HG03520 (cell line): ENCODE measurements around the gene IDH3A.

Experiments used
- ATAC-seq: cut with Tn5 transposase; IDR thresholded peaks from one replicate; pipeline ENCODE4 v1.9.1; 2021; ENCODE audit warnings: mild to moderate bottlenecking, moderate library complexity; ENCODE audit not compliant: unreplicated experiment

Gene IDH3A

DNA sequence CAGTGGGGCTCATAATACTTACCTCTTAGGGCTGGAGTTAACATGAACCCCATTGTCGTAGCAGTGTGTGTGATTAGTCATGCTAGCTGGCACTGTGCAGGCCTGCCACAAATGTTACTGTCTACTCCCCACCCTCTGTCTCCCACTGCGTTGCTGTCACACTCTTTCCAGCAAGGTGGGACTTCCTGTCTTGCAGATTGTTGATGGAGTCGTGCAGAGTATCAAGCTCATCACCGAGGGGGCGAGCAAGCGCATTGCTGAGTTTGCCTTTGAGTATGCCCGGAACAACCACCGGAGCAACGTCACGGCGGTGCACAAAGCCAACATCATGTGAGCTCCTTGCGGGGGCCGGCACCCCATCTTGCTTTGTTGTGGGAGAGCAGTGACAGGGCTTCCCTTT, 12.9 kb downstream of the IDH3A start:
- ATAC-seq, result no peak

DNA sequence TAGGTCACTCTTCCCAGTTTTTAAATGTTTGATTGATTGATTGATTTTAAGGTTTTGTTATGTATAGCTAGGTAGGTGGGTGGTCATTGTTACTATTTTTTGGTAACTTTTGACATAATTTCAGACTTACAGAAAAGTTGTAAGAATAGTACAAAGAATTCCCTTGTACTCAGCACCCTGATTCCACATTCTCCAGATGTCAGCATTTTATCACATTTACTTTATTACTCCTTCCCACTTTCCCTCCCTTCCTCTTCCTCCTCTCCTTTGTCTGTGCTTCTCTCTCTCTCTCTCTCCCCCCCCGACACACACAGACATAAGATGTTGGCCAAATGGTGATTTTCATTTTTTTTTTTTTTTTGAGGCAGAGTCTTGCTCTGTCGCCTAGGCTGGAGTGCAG, 14.8 kb downstream of the IDH3A start:
- ATAC-seq, result no peak

DNA sequence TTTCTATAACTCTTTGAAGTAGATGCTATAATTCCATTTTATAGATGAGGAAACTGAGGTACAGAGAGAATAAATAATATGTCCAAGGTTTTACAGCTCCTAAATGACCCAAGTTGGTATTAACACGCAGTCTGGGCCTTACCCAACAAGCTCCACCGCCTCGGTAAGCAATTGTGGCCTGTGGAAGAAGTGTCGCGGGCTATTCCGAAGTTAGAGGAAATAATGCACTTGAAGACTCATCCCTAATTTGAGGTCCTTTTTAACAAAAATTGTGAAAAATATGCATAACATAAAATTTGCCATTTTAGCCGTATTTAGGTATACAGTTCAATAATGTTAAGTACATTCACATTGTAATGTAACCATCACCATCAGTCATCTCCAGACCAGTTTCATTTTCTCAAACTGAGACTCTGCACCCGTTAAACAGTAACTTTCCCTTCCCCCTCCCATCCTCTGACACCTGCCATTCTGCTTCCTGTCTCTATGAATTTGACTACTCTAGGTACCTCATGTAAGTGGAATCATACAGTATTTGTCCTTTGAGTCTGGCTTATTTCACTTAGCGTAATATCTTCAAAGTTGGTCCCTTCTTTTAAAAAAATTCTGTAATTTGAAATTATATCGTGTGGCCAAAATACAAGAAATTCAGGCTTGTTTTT, 18.2 kb downstream of the IDH3A start:
- ATAC-seq, result peak; percentile 59

DNA sequence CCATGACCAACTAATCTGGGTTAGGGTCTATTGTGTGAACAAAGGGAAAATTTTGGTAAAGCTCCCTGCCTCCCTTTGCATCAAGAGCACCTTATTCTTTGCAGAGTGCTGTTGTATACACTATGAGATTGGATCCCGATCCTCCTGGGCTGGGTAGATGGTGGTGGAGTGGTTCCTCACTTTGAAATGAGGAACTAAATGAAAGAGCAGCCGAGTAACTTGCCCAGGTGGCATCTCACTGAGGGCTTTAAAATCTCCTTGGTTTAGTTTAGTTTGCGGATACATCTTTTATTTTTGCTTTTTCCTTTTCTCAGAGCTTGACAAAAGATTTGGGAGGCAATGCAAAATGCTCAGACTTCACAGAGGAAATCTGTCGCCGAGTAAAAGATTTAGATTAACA, 19.4 kb downstream of the IDH3A start:
- ATAC-seq, result no peak

DNA sequence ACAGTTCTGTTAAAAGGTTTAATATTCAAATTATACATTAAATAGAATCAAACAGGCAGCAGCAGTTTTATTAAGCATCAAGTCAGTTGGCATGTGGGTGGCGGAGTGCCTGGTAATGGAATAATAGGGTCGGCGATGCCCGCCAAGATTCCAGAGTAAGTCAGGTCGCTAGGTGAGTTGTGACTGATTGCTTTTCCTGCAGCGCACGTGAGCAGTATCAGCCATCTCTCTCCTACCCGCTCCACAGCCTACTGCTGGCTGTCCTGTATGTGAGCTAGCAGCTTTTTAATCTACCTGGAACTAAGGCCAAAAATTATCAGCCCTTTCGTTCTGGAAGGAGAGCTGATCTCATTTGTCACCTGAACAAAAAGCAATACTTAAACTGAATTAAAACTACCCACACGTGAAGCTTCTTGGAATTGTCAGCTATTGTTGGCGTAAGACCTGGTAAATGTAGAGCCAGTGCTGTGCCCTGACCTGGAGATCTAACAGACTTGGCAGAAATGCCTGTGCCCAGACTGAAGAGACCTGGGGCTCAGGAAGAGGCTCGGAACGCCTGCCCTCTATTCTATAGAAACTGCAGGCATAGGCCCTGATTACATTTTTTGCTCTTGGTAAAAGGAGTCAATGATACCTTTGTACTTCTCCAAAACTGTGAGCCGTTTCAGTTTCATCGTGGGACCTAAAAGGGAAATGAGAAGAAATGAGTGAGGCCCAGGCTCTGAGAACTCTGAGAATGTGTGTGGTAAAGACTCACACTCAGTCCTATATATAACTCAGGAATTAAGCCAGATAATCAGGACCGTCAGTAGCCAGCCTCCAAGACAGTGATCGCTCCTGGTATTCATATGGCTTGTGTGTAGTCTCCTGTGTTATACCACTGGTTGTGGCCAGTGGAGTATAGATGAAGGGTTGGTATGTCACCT, 21.9 kb downstream of the IDH3A start:
- ATAC-seq, result peak; percentile 49

DNA sequence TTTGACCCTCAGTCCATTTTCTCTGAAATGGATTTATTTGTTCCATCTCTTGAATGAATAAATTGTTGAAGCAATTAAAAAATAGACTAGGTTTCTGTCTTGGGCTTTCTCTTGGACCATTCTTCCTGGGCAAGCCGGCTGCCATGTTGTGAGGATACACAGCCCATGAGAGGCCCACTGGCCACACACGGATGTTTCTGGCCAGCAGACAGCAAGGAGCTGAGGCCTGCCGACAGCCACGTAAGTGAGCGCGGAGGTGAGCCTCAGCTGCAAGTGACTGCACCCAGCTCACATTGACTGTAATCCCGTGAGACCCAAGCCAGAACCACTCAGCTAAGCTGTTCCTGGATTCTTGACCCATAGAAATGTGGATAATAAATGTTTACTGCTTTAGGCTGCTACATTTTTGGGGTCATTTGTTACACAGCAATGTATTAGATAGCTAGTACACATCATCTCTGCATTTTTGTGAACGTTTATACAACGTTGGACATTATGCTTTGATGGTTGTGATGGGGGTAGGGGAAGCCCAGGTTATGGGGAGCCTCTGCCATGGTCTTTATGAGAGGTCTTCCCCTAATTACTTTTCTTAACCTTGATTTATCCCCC, 22.8 kb downstream of the IDH3A start:
- no peak for ATAC-seq

DNA sequence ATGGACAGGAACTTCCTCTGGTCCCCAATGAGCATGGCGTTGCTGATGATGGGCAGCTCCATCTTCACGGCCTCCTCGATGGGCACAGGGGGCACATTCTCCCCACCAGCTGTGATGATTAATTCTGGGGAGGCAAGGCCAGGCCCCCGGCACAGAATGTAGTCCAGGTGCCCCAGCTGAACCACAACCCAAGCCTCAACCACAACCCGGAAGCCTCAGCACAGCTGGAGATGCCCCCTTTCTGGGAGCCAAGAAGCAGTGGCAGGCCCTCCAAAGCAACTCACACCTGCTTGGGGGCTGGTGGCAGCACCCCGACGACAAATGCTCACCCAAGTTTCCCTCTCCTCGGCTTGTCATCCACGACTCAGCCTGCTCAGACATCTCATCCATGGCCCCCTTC, 25.2 kb downstream of the IDH3A start:
- no peak for ATAC-seq

DNA sequence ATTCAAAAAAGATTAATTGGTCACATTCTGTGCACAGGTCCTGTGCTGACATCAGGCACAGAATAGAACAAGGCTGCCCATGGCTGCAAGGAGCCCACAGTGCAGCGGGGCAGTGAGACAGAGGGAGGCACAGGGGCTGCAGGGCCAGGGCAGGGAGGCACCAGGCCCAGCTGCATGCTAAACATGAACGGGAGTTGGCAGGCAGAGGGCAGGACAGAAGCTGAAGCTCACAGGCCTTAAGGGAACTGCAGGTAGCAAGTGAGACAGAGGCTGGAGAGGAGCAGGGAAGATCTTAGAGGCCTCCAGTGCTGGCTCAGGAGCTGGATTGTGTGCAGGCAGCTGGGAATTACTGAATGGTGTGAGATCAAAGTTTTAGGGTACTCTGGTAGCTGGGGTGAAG, 26.2 kb downstream of the IDH3A start:
- ATAC-seq, result no peak

DNA sequence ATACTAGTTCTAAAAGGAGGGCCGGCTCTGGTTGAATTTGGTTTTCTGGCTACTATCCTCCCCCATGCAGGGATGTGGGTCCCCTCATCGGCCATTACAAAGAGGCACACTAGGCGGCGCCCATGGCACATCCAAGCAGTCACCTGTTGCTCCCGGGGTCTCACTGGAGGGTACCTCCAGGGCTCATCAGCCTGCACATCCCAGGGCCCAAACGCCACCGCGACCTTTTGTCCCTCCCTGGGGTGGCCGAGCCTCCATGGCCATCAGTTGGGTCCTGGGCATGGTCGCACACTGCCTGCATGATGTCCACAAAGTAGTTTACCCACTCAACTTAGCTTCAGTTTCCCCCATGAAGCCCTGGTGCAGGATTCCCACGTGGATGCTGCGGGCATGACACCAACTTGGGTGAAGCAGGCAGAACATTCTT, 28.3 kb downstream of the IDH3A start:
- ATAC-seq, result no peak

DNA sequence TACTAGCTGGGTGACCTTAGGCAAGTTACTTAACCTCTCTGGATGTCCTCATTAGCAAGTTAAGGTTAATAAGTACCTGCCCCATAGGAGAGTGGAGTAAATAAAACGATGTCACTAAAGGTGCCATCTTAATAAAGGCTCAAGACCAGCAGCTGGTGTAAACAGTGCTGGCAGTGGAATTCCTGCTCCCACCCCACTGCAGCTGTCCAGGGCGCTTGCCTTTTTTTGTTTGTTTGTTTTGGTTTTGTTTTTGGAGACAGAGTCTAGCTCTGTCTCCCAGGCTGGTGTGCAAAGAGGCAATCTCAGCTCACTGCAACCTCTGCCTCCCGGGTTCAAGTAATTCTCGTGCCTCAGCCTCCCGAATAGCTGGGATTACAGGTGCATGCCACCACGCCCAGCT, 28.9 kb downstream of the IDH3A start:
- ATAC-seq, result no peak

DNA sequence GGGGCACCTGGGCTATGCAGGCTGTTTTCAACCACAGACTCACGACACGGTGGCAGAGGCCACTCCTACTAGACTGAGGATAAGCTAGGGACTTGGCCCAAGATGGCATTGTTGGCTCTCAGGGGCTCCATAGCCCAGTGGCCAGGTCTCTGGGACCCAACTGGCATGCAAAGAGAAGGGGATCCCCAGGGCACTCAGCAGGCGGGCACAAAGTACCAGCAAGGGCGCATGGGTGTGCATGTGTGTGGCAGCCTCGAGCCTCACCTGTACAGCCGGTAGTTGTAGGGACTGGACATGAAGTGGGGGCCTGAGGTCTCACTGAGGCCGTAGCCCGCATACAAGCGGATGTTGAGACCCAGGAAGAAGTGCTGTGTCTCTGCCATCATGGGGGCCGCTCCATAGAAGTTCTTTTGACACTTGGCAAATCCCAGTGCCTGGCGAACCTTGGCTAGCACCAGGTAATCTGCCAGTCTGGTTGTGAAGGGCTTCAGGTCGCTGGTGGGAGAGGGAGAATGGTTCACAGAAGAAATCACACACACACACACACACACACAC, 30.2 kb downstream of the IDH3A start:
- no peak for ATAC-seq

DNA sequence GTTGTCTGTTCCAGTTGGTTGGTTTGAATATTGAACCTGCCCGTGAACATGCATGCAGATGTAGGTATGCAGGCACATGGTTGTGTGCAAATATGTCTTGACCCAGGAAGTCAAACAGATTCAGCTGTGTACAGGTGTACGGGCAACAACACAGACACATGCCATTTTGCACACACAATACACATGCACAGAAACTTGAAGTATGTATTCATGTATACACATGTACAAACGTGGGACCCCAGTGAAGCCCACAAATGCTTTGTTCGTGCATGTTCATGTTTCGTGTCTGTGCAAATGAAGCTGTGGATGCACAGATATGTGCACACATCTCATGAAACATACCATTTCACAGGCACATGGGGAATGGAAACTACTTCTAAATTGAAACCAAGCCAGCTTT, 30.7 kb downstream of the IDH3A start:
- ATAC-seq, result no peak

DNA sequence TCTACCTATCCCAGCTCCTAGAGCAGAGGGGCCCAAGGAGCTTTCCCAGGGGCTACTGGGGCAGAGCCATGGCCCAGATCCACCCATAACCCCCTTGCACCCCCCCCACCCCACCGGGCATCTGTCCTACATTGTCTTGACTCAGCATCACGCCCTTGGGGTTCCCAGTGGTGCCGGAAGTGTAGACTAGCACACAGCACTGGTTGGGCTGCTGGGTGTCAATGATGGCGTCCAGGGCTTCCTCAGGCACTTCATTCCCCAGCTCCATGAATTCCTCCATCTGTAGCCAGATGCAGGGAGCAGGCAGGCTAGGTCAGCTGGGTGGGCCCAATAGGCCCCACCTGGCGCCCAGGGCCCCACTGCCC, 33.2 kb downstream of the IDH3A start:
- ATAC-seq, result no peak

DNA sequence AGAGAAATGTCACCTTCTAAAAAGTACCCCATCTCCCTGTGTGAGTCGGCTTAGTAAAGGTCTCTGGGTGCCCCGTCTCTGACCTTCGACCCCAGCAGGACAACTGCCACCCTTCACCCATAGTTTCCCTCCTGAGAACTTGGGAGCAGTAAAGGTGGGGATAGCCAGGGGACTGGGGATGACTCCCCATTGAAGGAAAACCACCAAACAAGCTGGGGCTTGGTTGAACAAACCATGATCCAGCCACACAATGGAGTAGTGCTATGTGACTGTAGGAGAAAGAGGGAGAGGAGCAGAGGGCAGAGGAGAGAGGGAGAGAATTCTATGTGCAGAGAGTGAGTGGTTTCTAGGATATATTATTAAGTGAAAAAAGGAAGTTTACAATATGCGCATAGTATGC, 33.7 kb downstream of the IDH3A start:
- ATAC-seq, result no peak

DNA sequence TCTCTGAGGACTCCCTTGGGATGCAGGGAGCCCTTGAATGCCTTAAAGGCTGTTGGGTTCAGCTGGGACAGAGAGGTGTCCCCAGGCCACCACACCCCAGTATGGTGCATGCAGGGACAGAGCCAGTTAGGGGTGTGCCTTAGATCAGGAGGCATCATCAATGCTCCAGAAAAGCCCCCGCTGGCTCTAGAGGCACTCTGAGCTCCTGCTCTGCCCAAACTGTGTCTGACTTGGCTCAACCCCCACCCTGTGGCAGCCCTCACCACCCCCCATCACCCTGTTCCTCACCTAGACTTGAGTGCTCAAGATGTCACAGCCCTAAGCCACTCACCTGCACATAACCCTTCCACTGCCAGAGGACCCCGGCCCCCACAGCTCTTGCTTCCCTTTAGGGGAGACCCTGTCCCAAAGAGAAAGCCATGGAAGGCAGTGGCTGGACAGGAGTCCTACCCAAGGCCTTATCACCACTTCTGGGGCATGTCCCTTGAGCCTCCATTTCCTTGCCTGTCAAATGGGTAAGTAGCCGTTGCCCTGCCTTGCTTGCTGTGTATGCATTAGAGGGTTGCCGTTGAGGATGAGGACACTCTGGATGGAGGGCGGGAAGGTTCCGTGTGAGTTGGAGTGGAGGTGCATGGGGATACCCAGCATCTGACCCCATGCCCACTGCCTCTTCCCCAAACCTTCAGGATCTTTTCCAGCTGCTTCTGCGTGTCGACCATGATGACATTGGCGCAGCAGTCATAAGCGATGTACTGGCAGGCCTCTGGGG, 43.8 kb downstream of the IDH3A start:
- no peak for ATAC-seq

DNA sequence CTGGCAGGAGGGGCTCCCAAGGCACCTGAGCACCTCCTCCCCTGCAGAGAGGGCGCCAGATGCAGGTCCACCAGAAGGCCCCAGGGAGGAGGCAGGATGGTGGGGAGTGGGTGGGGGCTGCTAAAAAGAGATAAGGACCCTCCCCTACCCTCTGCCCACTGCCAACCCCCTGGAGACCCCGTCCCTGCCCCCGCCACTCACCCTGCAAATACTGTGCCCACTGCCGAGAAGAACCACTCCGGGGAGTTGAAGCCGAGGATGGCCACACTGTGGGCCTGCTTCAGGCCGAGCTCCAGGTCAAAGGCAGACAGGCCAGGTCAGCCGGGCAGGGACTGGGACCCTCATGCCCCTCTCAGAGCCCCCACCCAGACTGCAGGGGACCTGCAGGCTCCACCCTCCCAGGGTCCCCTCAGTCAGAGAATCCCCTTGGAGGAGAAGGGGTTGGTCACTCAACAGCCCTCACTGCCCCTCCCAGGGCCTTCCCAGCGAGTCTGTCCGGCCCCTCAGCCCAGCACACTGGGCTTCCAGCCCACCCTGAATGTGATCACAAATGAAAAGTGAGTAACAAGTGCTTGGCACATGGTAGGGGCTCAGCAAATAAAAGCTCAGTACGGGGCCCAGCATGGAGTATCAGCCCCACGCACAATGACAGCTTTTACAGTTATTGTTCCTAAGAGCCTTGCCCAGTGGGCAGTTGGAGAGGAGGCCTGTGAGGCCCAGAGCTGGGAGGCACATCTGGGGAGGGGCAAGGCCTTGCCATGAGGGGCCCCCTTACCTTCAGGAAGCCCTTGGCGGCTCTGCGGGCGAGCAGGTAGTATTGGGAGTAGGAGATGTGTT, 44.8 kb downstream of the IDH3A start:
- ATAC-seq, result no peak

DNA sequence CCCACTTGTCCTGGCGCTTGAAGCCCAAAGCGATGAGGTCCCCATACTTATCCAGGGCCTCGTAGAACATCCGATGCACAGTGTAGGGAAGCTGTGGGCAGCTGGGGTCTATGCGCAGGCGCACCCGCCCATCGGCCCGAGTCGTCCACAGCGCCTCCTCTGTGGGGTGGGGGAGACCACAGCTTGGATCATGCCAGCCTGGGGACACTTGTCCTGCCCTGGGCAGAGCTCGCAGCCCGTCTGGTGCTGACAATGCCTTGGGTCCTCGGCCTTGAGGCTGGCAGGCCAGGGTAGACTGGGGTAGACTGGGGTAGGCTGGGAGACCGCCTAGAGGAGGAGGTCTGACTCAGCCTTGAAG, 45.4 kb downstream of the IDH3A start:
- no peak for ATAC-seq

DNA sequence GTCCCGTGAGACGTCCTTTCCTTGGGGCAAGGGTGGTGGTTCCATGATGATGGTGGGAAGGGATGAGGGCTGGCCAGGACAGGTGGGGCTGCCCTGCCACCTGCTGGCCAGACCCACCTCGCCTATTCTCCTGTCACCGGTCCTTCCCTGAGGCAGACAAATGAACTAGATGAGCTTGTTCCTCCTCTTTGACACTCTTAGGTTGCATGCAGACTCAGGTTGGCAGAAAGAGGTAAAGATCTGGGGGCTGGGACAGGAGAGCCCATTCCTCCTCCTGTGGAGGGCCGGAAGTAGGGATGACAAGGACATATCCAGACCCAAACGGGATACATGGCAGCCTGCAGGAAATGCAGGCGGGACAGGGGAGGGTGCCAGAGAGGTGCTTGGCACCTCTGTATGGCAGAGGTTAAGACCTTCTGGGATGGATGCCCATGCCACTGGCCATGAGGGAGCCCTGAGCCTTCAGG, 46.6 kb downstream of the IDH3A start:
- ATAC-seq, result no peak

DNA sequence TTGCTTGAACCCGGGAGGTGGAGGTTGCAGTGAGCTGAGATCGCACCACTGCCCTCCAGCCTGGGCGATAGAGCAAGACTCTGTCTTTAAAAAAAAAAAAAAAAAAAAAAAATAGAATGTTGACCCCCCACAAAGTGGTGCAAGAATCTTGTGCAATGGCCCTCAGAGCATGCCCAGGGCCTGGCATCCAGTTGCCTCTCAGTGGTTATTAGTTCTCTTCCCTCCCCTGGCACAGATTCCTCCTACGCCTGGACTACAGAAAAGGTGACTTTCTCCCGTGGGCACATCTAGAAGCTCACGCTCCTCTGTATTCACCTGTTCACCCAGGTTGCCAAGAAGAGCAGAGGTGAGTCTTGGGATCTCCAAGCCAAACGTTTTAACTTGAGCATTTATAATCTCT, 48.5 kb downstream of the IDH3A start:
- ATAC-seq, result no peak

DNA sequence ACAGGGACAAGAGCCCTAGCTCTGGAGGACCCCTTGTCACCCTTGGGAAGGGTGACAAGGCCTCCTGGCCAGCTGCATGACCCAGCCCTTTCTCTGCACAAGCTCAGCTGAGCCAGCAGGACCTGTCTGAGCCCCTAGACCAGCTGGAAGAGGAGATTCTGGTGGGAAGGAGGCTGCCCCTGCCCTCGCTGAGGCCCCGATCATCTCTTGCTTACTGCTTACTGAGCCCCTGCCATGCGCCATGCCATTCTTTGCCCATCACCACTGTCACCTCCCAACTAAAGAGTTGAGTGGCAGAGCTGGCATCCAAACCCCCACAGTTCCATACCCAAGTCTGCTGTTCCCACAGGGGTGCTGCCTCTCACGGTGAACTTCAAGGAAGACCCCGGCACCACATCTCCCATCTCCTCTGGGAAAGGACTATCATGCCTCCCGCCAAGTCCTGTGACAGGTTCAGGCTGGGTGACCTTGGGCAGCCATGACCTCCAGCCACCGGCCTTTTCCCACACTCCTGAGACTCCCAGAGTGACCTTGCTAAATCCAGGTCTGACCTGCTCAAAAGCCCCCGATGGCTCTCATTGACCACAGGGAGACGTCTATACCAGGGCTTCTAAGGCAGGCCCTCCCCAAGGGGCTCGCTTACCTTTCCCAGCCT, 51.2 kb downstream of the IDH3A start:
- ATAC-seq, result no peak
